GM18508 (cell line): ENCODE results near the gene PPP1R26.
"Not testable (repeated sequence)": the region's sequence is repeated elsewhere in the genome, so short reads cannot be mapped to it uniquely, and the experiment has no call there.

Experiments
- ATAC-seq: cut with Tn5 transposase; IDR thresholded peaks from one replicate; pipeline ENCODE4 v1.9.1; 2021; ENCODE audit warnings: moderate number of reproducible peaks; ENCODE audit not compliant: insufficient read depth, unreplicated experiment

PPP1R26 gene

GRCh38 chr9:135456436-135457104 lies 23.0 kb upstream of the PPP1R26 start:
- no peak for ATAC-seq

- ATAC-seq = not testable (repeated sequence)
Observed at GRCh38 chr9:135458478-135458877, 21.1 kb upstream of the PPP1R26 start.

- no peak for ATAC-seq
Observed at GRCh38 chr9:135461936-135462335, 17.6 kb upstream of the PPP1R26 start.

GRCh38 chr9:135463140-135463539 lies 16.4 kb upstream of the PPP1R26 start:
- ATAC-seq = no peak

- ATAC-seq = no peak
Observed at GRCh38 chr9:135464181-135464580, 15.4 kb upstream of the PPP1R26 start.

- no peak for ATAC-seq
Observed at GRCh38 chr9:135468854-135469521, 10.6 kb upstream of the PPP1R26 start.

GRCh38 chr9:135471791-135472640 lies 7.6 kb upstream of the PPP1R26 start:
- no peak for ATAC-seq

- ATAC-seq = no peak
Observed at GRCh38 chr9:135473972-135474543, 5.5 kb upstream of the PPP1R26 start.

- ATAC-seq = no peak
Observed at GRCh38 chr9:135474915-135475314, 4.7 kb upstream of the PPP1R26 start.

GRCh38 chr9:135476561-135477355 lies 2.8 kb upstream of the PPP1R26 start:
- no peak for ATAC-seq

GRCh38 chr9:135478191-135478590 lies 1.4 kb upstream of the PPP1R26 start:
- no peak for ATAC-seq

GRCh38 chr9:135478829-135479468 lies 633 bp upstream of the PPP1R26 start:
- no peak for ATAC-seq

GRCh38 chr9:135480071-135480939 lies 723 bp downstream of the PPP1R26 start:
- no peak for ATAC-seq

- no peak for ATAC-seq
Observed at GRCh38 chr9:135480940-135481310, 1.3 kb downstream of the PPP1R26 start.

- no peak for ATAC-seq
Observed at GRCh38 chr9:135482015-135482754, 2.6 kb downstream of the PPP1R26 start.

- ATAC-seq = no peak
Observed at GRCh38 chr9:135484460-135485277, 5.1 kb downstream of the PPP1R26 start.

- ATAC-seq = no peak
Observed at GRCh38 chr9:135485385-135485784, 5.8 kb downstream of the PPP1R26 start.
